ENCODE results near the gene CELSR2. TPM values are rescaled to one million over a fixed set of nuclear protein-coding genes. Genes with fewer than 3 reads are reported as not detected.

Gene CELSR2
- total RNA-seq, 1 experiment from 2014 or later: 17.1 TPM

DNA sequence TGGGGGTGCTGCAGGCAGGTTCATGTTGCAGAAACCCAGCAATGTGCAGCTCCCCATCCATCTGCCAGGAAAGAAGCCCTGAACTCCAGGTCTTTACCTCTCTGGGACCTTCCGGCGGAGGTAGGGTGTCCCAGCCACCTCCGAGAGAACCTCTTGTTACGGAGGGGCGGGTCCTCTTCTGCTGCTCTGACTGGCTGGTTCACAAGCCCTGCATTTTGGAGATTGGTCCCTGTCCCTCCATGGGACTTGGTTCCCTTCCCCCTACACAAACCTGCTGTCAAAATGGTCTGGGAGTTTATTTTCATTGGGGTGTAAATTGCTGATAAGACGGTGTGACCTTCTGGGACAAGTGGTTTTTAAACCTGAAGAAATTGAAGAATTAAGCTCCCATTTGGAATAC lies 8.0 kb upstream of the CELSR2 start:
- BruUV-seq (replicated peaks): no TSS peak
- Histone ChIP-seq H2AFZ (ENCODE audit: low read depth, low read length, poor library complexity, severe bottlenecking) (no peak overlapping the region), H3K9me3 (ENCODE audit: control insufficient read depth in 1 of 2, insufficient read depth in 1 of 2, low read depth in 1 of 2, low read length in 2 of 2) (no peaks in the 10 kb centered on the region), H3K27ac (ENCODE audit: low read depth, low read length) (no peak overlapping the region), H3K36me3 (ENCODE audit: control insufficient read depth in 1 of 2, insufficient read depth in 2 of 2, low read length in 2 of 2) (peaks cover 16% of the 10 kb centered on the region in 2 experiments; a peak in 3 of 4 replicates), H4K20me1 (ENCODE audit: insufficient read depth) (no peaks in the 10 kb centered on the region), H3K79me2 (ENCODE audit: insufficient read depth, low read length) (no peaks in the 10 kb centered on the region), H3K9me2 (ENCODE audit: insufficient read depth) (no peaks in the 10 kb centered on the region), H3K4me2 (ENCODE audit: low read length) (no peak overlapping the region), H3K27me3 (ENCODE audit: insufficient read depth, low read length) (no peaks in the 10 kb centered on the region), H3K9ac (ENCODE audit: low read length) (no peak overlapping the region), H3K4me1 (ENCODE audit: control insufficient read depth in 1 of 2, insufficient read depth in 2 of 2, low read length in 2 of 2) (peaks cover 6 to 18% of the 10 kb centered on the region in 2 experiments; a peak in 2 of 4 replicates), H3K4me3 (replicated peaks in 1 of 2; ENCODE audit: low read depth in 1 of 2, low read length in 2 of 2) (no peak overlapping the region)
- POLR2A ChIA-PET: no interaction called here
- no peak; the same call in 1 of the 2 replicates for ATAC-seq
- DNase-seq (ENCODE audit: low read depth, low spot score): no peak
- CTCF ChIA-PET: no interaction called here
- TF ChIP-seq JUND (IDR thresholded peaks at IDR 0.05): no peak
- TF ChIP-seq SP1 (IDR thresholded peaks at IDR 0.05; ENCODE audit: low read depth): no peak
- TF ChIP-seq, protein P1, sequence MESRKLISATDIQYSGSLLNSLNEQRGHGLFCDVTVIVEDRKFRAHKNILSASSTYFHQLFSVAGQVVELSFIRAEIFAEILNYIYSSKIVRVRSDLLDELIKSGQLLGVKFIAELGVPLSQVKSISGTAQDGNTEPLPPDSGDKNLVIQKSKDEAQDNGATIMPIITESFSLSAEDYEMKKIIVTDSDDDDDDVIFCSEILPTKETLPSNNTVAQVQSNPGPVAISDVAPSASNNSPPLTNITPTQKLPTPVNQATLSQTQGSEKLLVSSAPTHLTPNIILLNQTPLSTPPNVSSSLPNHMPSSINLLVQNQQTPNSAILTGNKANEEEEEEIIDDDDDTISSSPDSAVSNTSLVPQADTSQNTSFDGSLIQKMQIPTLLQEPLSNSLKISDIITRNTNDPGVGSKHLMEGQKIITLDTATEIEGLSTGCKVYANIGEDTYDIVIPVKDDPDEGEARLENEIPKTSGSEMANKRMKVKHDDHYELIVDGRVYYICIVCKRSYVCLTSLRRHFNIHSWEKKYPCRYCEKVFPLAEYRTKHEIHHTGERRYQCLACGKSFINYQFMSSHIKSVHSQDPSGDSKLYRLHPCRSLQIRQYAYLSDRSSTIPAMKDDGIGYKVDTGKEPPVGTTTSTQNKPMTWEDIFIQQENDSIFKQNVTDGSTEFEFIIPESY (IDR thresholded peaks at IDR 0.05; ENCODE audit: extremely low read depth, insufficient replicate concordance, low read length): no peak
- TF ChIP-seq RAD21 (IDR thresholded peaks at IDR 0.05; ENCODE audit: low read depth): no peak
- no peak for TF ChIP-seq EGR1 (IDR thresholded peaks at IDR 0.05; ENCODE audit: low read depth)
- TF ChIP-seq CEBPB (IDR thresholded peaks at IDR 0.05; ENCODE audit: low read depth): no peak
- TF ChIP-seq POLR2A (IDR thresholded peaks at IDR 0.05; ENCODE audit: borderline replicate concordance, extremely low read depth, insufficient read depth, insufficient read length): no peak
- no peak for TF ChIP-seq ELF1 (IDR thresholded peaks at IDR 0.05; ENCODE audit: borderline replicate concordance, low read depth)
- intact Hi-C loops (cut with micrococcal nuclease): loop anchor here (1.0 kb wide), 1 partner anchor 8 kb away; the partner anchor contains the start of gene CELSR2
- RAD21 ChIA-PET (ENCODE audit: low non-redundant PET in 1 of 2, low total read pairs in 2 of 2, uncharacterized antibody in 2 of 2, unreplicated experiment in 2 of 2): no interaction called here

DNA sequence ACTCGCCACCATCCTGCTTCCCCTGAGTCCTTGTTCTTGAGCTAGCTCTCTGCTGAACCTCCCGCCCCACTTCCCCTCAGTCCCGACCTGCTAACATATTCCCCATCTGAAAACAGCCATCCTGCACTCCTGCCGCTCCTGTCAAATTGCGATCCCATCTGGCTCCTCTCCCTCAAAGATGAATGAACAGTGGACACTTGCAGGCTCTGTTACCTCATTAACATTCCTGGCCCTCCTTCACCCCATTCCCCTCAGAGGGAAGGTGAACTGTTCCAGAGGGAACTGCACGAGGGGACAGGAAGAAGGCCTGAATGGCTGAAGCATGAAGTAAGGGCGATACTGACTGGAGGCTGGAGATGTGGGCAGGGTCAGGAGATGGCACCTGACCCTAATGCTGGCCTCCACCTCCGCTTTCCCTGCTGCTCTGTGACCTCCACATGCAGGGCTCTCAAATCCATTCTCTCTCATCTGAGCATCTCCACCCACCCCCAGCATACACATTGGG lies 7.4 kb upstream of the CELSR2 start:
- peak; percentile 34; the same call in 1 of the 2 replicates for TF ChIP-seq POLR2AphosphoS5 (IDR thresholded peaks at IDR 0.05; ENCODE audit: low read depth, low read length)
- TF ChIP-seq EZH2phosphoT487 (IDR thresholded peaks at IDR 0.05; ENCODE audit: borderline replicate concordance): no peak
- TF ChIP-seq ZFX (IDR thresholded peaks at IDR 0.05): no peak
- ATAC-seq: no peak
- peaks cover 12 to 14% of the 10 kb centered on the region in 2 experiments; a peak in 2 of 4 replicates for H3K36me3 ChIP-seq (ENCODE audit: control insufficient read depth in 1 of 2, insufficient read depth in 2 of 2, low read length in 2 of 2)
- no peak overlapping the region for H2AFZ ChIP-seq (ENCODE audit: low read depth, low read length, poor library complexity, severe bottlenecking)
- CTCF ChIA-PET: interaction anchor here (1.2 kb wide), 1 partner anchor 22 kb away, joined by 3 read pairs; no protein-coding TSS in a partner anchor
- POLR2A ChIA-PET: interaction anchor here (0.6 kb wide), 1 partner anchor 41 kb away, joined by 3 read pairs; the partner anchor contains the start of gene PSRC1
- H3K4me1 ChIP-seq (ENCODE audit: control insufficient read depth in 1 of 2, insufficient read depth in 2 of 2, low read length in 2 of 2): peaks cover 6 to 18% of the 10 kb centered on the region in 2 experiments; a peak in 2 of 4 replicates
- H3K9ac ChIP-seq (ENCODE audit: low read length): no peak overlapping the region
- RAD21 ChIA-PET (ENCODE audit: low non-redundant PET in 1 of 2, low total read pairs in 2 of 2, uncharacterized antibody in 2 of 2, unreplicated experiment in 2 of 2): no interaction called here
- BruUV-seq (replicated peaks): no TSS peak
- H3K4me3 ChIP-seq (replicated peaks in 1 of 2; ENCODE audit: low read depth in 1 of 2, low read length in 2 of 2): no peak overlapping the region
- DNase-seq (ENCODE audit: low read depth, low spot score): no peak
- no peak overlapping the region for H3K4me2 ChIP-seq (ENCODE audit: low read length)
- H4K20me1 ChIP-seq (ENCODE audit: insufficient read depth): no peaks in the 10 kb centered on the region
- intact Hi-C loops (cut with micrococcal nuclease): loop anchor here (1.0 kb wide), 1 partner anchor 7 kb away; the partner anchor contains the start of gene CELSR2
- no peaks in the 10 kb centered on the region for H3K27me3 ChIP-seq (ENCODE audit: insufficient read depth, low read length)
- H3K79me2 ChIP-seq (ENCODE audit: insufficient read depth, low read length): no peaks in the 10 kb centered on the region
- no peaks in the 10 kb centered on the region for H3K9me2 ChIP-seq (ENCODE audit: insufficient read depth)
- no peak overlapping the region for H3K27ac ChIP-seq (ENCODE audit: low read depth, low read length)
- no peaks in the 10 kb centered on the region for H3K9me3 ChIP-seq (ENCODE audit: control insufficient read depth in 1 of 2, insufficient read depth in 1 of 2, low read depth in 1 of 2, low read length in 2 of 2)
